GM04504 (cell line): ENCODE results near the gene CUEDC1.

ENCODE experiments used
- DNase-seq: peaks from one replicate; pipeline ENCODE4 v3.0.0-alpha.2; 2012; ENCODE audit warnings: low read depth

Gene CUEDC1

GRCh38 chr17:57955183-57955931, at the start of gene CUEDC1:
Gene CUEDC1 (minus strand): TSS chr17:57955412. CDS start chr17:57885564, 69,848 bp downstream.
- DNase-seq, result no peak

- no peak for DNase-seq
Measured at GRCh38 chr17:58004060-58004459, 48.8 kb upstream of the CUEDC1 start.

GRCh38 chr17:58002973-58003372, 47.8 kb upstream of the CUEDC1 start:
- DNase-seq, result no peak

- DNase-seq, result no peak
Measured at GRCh38 chr17:58002154-58002948, 47.1 kb upstream of the CUEDC1 start.

- DNase-seq, result no peak
Measured at GRCh38 chr17:58001461-58002124, 46.4 kb upstream of the CUEDC1 start.

- DNase-seq, result no peak
Measured at GRCh38 chr17:57999496-58000017, 44.3 kb upstream of the CUEDC1 start.

GRCh38 chr17:57999010-57999495, 43.8 kb upstream of the CUEDC1 start:
- DNase-seq, result no peak

- no peak for DNase-seq
Measured at GRCh38 chr17:57997085-57997809, 42.0 kb upstream of the CUEDC1 start.

- DNase-seq, result peak; percentile 62
Measured at GRCh38 chr17:57995076-57995956, 40.1 kb upstream of the CUEDC1 start.

GRCh38 chr17:57994436-57994835, 39.2 kb upstream of the CUEDC1 start:
- DNase-seq, result no peak

GRCh38 chr17:57993471-57994365, 38.5 kb upstream of the CUEDC1 start:
- DNase-seq, result no peak

GRCh38 chr17:57991537-57991936, 36.3 kb upstream of the CUEDC1 start:
- DNase-seq, result no peak

- DNase-seq, result no peak
Measured at GRCh38 chr17:57990037-57990436, 34.8 kb upstream of the CUEDC1 start.

- DNase-seq, result no peak
Measured at GRCh38 chr17:57988301-57989250, 33.4 kb upstream of the CUEDC1 start.

- no peak for DNase-seq
Measured at GRCh38 chr17:57987581-57988300, 32.5 kb upstream of the CUEDC1 start, which contains the start of gene VEZF1. Gene VEZF1 (minus strand): TSS chr17:57988254. CDS start chr17:57988111, 143 bp downstream.

- DNase-seq, result no peak
Measured at GRCh38 chr17:57986841-57987580, 31.8 kb upstream of the CUEDC1 start.

- DNase-seq, result no peak
Measured at GRCh38 chr17:57985675-57985974, 30.4 kb upstream of the CUEDC1 start.
